Measurements from ENCODE around the gene DALRD3.
A peak's percentile ranks its signal among the peaks of the same experiment; 100 is the strongest.

DALRD3 gene, protein sequence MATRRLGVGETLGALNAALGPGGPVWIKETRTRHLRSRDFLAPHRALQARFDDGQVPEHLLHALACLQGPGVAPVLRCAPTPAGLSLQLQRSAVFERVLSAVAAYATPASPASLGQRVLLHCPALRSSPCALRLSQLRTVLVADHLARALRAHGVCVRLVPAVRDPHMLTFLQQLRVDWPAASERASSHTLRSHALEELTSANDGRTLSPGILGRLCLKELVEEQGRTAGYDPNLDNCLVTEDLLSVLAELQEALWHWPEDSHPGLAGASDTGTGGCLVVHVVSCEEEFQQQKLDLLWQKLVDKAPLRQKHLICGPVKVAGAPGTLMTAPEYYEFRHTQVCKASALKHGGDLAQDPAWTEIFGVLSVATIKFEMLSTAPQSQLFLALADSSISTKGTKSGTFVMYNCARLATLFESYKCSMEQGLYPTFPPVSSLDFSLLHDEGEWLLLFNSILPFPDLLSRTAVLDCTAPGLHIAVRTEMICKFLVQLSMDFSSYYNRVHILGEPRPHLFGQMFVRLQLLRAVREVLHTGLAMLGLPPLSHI

DNA sequence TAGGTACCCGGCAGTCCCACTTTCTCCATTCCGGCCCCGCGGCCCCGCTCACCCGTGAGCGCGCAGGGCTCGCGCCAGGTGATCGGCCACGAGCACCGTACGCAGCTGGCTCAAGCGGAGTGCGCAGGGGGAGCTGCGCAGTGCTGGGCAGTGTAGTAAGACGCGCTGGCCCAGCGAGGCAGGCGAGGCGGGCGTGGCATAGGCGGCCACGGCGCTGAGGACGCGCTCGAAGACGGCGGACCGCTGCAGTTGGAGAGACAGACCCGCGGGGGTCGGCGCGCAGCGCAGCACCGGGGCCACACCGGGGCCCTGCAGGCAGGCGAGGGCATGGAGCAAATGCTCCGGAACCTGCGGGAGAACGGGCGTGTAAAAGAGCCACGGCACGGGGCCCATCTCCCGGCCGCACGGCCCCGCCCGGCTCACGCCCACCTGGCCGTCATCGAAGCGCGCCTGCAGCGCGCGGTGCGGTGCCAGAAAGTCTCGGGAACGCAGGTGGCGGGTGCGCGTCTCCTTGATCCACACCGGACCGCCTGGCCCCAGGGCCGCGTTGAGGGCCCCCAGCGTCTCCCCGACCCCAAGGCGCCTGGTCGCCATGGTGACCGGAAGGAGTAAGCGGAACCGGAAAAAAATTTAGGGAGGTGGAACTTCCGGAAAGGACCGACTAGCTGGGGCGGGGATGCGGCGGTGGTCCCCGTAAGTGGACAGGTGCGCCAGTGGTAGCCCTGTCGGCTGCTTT is at the start of gene DALRD3:
Gene DALRD3 (minus strand): TSS at position 610 of the 736 bp plus-strand sequence. CDS start 16 bp downstream, at position 594.
- Mint-ChIP-seq H3K4me1 (peaks cover 13% of the 10 kb centered on the region), H3K36me3 (ENCODE audit: low read depth) (peaks cover 17% of the 10 kb centered on the region), H3K27ac (peak within 1 kb of the TSS; percentile 55 to 80 (median 64)), H3K9me3 (no peaks in the 10 kb centered on the region), H3K4me3 (peak within 1 kb of the TSS; percentile 96 to 98 (median 98)), H3K27me3 (ENCODE audit: low read depth) (peaks cover 3% of the 10 kb centered on the region)
- TF ChIP-seq, protein P1, sequence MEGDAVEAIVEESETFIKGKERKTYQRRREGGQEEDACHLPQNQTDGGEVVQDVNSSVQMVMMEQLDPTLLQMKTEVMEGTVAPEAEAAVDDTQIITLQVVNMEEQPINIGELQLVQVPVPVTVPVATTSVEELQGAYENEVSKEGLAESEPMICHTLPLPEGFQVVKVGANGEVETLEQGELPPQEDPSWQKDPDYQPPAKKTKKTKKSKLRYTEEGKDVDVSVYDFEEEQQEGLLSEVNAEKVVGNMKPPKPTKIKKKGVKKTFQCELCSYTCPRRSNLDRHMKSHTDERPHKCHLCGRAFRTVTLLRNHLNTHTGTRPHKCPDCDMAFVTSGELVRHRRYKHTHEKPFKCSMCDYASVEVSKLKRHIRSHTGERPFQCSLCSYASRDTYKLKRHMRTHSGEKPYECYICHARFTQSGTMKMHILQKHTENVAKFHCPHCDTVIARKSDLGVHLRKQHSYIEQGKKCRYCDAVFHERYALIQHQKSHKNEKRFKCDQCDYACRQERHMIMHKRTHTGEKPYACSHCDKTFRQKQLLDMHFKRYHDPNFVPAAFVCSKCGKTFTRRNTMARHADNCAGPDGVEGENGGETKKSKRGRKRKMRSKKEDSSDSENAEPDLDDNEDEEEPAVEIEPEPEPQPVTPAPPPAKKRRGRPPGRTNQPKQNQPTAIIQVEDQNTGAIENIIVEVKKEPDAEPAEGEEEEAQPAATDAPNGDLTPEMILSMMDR (IDR thresholded peaks at IDR 0.05; ENCODE audit: unreplicated experiment in 3 of 3) = no peak

- Mint-ChIP-seq H3K4me1 (no peaks in the 10 kb centered on the region), H3K27me3 (ENCODE audit: low read depth) (no peaks in the 10 kb centered on the region), H3K27ac (no peak overlapping the region), H3K4me3 (no peak overlapping the region), H3K36me3 (ENCODE audit: low read depth) (peaks cover 52% of the 10 kb centered on the region), H3K9me3 (no peaks in the 10 kb centered on the region)
- TF ChIP-seq, protein P1 (IDR thresholded peaks at IDR 0.05; ENCODE audit: unreplicated experiment in 3 of 3) = no peak
These were observed 39.6 kb upstream of the DALRD3 start for GRCh38 chr3:49058011-49058410.

GRCh38 chr3:49057268-49057667 is 38.9 kb upstream of the DALRD3 start:
- TF ChIP-seq, protein P1 (IDR thresholded peaks at IDR 0.05; ENCODE audit: unreplicated experiment in 3 of 3) = no peak
- Mint-ChIP-seq H3K9me3 (no peaks in the 10 kb centered on the region), H3K4me1 (no peaks in the 10 kb centered on the region), H3K4me3 (no peak overlapping the region), H3K36me3 (ENCODE audit: low read depth) (peaks cover 55% of the 10 kb centered on the region), H3K27me3 (ENCODE audit: low read depth) (no peaks in the 10 kb centered on the region), H3K27ac (no peak overlapping the region)

DNA sequence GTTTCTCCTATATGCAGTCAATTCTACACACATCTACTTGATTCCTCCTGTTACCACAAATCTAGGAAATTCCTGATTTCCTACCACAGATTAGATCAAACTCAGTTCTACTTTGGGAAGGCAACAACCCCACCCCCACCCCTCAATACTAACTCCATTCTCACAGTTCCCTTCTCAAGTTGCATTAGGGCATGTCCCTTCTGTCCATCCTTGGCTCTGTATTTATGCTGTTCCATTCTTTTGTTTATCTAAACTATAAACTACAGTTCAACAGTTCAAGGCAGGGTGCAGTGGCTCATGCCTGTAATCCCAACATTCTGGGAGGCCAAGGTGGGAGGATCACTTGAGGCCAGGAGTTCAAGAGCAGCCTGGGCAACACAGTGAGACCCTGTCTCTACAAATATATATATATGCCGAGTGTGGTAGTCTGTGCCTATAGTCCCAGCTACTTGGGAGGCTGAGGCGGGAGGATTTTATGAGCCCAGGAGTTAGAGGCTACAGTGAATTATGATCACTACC is 36.0 kb upstream of the DALRD3 start:
- TF ChIP-seq, protein P1 (IDR thresholded peaks at IDR 0.05; ENCODE audit: unreplicated experiment in 3 of 3) = no peak
- Mint-ChIP-seq H3K27ac (no peak overlapping the region), H3K36me3 (ENCODE audit: low read depth) (peaks cover 63% of the 10 kb centered on the region), H3K4me3 (no peak overlapping the region), H3K9me3 (no peaks in the 10 kb centered on the region), H3K4me1 (no peaks in the 10 kb centered on the region), H3K27me3 (ENCODE audit: low read depth) (no peaks in the 10 kb centered on the region)

DNA sequence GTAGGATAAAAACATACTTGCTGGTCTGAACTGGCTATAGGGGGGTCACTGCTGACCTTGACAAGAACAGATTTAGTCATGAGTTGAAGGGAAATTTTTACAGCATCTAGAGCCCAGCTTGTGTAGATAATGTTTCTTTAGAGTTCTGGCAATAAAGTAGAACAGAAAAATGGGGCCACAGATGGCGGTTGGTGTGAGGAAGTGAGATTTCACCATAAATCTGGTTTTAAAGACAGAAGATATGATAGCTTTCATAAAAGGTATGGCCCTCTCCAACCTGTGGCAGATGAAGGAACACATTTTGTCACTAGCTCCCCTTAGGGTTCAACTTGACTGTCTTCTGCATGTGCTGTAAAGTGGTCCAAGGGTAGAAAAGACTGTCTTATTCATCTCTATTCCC is 35.2 kb upstream of the DALRD3 start:
- TF ChIP-seq, protein P1 (IDR thresholded peaks at IDR 0.05; ENCODE audit: unreplicated experiment in 3 of 3) = no peak
- Mint-ChIP-seq H3K4me1 (no peaks in the 10 kb centered on the region), H3K4me3 (no peak overlapping the region), H3K36me3 (ENCODE audit: low read depth) (peaks cover 68% of the 10 kb centered on the region), H3K9me3 (no peaks in the 10 kb centered on the region), H3K27me3 (ENCODE audit: low read depth) (no peaks in the 10 kb centered on the region), H3K27ac (no peak overlapping the region)

Measured in nephron (organoid).